KMS-11 (cell line): ENCODE measurements around the gene ZNF385C.
A peak's percentile ranks its signal among the peaks of the same experiment; 100 is the strongest.

Experiments
- H2AFZ ChIP-seq: fragments of 200-600 bp; sonication (generic); 2 replicates; pipeline ENCODE4 v1.6.1; 2016; ENCODE audit warnings: antibody characterized with exemption, mixed run types, low read depth
- H3K27ac ChIP-seq: fragments of 200-600 bp; sonication (generic); 2 replicates; pipeline ENCODE4 v1.6.1; 2016; ENCODE audit warnings: mild to moderate bottlenecking, mixed run types
- H3K27me3 ChIP-seq: fragments of 200-600 bp; sonication (generic); 2 replicates; pipeline ENCODE4 v1.6.1; 2017; ENCODE audit warnings: mild to moderate bottlenecking, low read depth, mixed run types, moderate library complexity; ENCODE audit not compliant: insufficient read depth
- H3K36me3 ChIP-seq: fragments of 200-600 bp; sonication (generic); 2 replicates; pipeline ENCODE4 v1.6.1; 2017; ENCODE audit warnings: mild to moderate bottlenecking, mixed run types; ENCODE audit not compliant: insufficient read depth
- H3K4me1 ChIP-seq: fragments of 200-600 bp; sonication (generic); 2 replicates; pipeline ENCODE4 v1.6.1; 2016; ENCODE audit warnings: mild to moderate bottlenecking, low read depth, mixed run types; ENCODE audit not compliant: poor library complexity, severe bottlenecking
- H3K4me2 ChIP-seq: fragments of 200-600 bp; sonication (generic); 2 replicates; pipeline ENCODE4 v1.7.0; 2016; ENCODE audit warnings: mild to moderate bottlenecking, mixed run types
- H3K4me3 ChIP-seq: fragments of 200-600 bp; sonication (generic); IDR thresholded peaks from 2 replicates; pipeline ENCODE4 v1.6.1; 2017; ENCODE audit warnings: low read depth, low read length, mixed read lengths; ENCODE audit not compliant: insufficient read depth
- H3K79me2 ChIP-seq: fragments of 200-600 bp; sonication (generic); 2 replicates; pipeline ENCODE4 v1.6.1; 2016; ENCODE audit warnings: low read depth, mixed run types; ENCODE audit not compliant: insufficient read depth
- H3K9ac ChIP-seq: fragments of 200-600 bp; sonication (generic); 2 replicates; pipeline ENCODE4 v1.6.1; 2016; ENCODE audit warnings: mild to moderate bottlenecking, mixed run types
- H4K20me1 ChIP-seq: fragments of 200-600 bp; sonication (generic); 2 replicates; pipeline ENCODE4 v1.6.1; 2016; ENCODE audit warnings: mild to moderate bottlenecking, mixed run types; ENCODE audit not compliant: insufficient read depth
- CTCF ChIP-seq: fragments of 200-600 bp; sonication (generic); conservative IDR thresholded peaks from 2 replicates; pipeline ENCODE4 v1.6.1; 2017; ENCODE audit warnings: low read depth, mild to moderate bottlenecking, antibody characterized with exemption, low read length, moderate library complexity, mixed read lengths

Gene ZNF385C

GRCh38 chr17:42131981-42132432, 33.7 kb upstream of the ZNF385C start:
- peaks cover 11% of the 10 kb centered on the region; the same call in 1 of the 2 replicates for H4K20me1 ChIP-seq
- H3K9ac ChIP-seq: no peak overlapping the region; the same call in 1 of the 2 replicates
- H3K79me2 ChIP-seq: peaks cover 45% of the 10 kb centered on the region
- H3K27me3 ChIP-seq: no peaks in the 10 kb centered on the region
- no peak overlapping the region for H2AFZ ChIP-seq
- peak overlapping the region; percentile 54 for H3K27ac ChIP-seq
- no peaks in the 10 kb centered on the region; the same call in 1 of the 2 replicates for H3K36me3 ChIP-seq
- no peak overlapping the region for H3K4me3 ChIP-seq
- H3K4me2 ChIP-seq: peak overlapping the region; percentile 70
- H3K4me1 ChIP-seq: peaks cover 89% of the 10 kb centered on the region
- TF ChIP-seq CTCF: no peak

GRCh38 chr17:42131232-42131631, 33.0 kb upstream of the ZNF385C start:
- no peak overlapping the region; the same call in 1 of the 2 replicates for H3K9ac ChIP-seq
- H4K20me1 ChIP-seq: peaks cover 11% of the 10 kb centered on the region; the same call in 1 of the 2 replicates
- no peaks in the 10 kb centered on the region for H3K27me3 ChIP-seq
- no peak overlapping the region for H3K4me3 ChIP-seq
- no peak for TF ChIP-seq CTCF
- H2AFZ ChIP-seq: no peak overlapping the region
- H3K79me2 ChIP-seq: peaks cover 37% of the 10 kb centered on the region
- peaks cover 82% of the 10 kb centered on the region for H3K4me1 ChIP-seq
- H3K36me3 ChIP-seq: no peaks in the 10 kb centered on the region; the same call in 1 of the 2 replicates
- H3K27ac ChIP-seq: no peak overlapping the region
- H3K4me2 ChIP-seq: peak overlapping the region; percentile 70; the same call in 1 of the 2 replicates

GRCh38 chr17:42130310-42130936, 32.1 kb upstream of the ZNF385C start:
- Histone ChIP-seq H4K20me1 (peaks cover 11% of the 10 kb centered on the region; the same call in 1 of the 2 replicates), H3K27me3 (no peaks in the 10 kb centered on the region), H2AFZ (no peak overlapping the region), H3K4me2 (peak overlapping the region; percentile 59; the same call in 1 of the 2 replicates), H3K27ac (no peak overlapping the region), H3K4me3 (no peak overlapping the region), H3K79me2 (peaks cover 30% of the 10 kb centered on the region), H3K36me3 (no peaks in the 10 kb centered on the region; the same call in 1 of the 2 replicates), H3K4me1 (peaks cover 74% of the 10 kb centered on the region), H3K9ac (no peak overlapping the region)
- TF ChIP-seq CTCF: no peak

GRCh38 chr17:42129109-42129837, 31.0 kb upstream of the ZNF385C start:
- H3K4me3 ChIP-seq: no peak overlapping the region
- H3K9ac ChIP-seq: no peak overlapping the region

More at GRCh38 chr17:42129109-42129837, 31.0 kb upstream of the ZNF385C start:
- H3K4me2 ChIP-seq: peak overlapping the region; percentile 59
- H3K4me1 ChIP-seq: peaks cover 63% of the 10 kb centered on the region
- no peak for TF ChIP-seq CTCF
- peaks cover 18% of the 10 kb centered on the region; the same call in 1 of the 2 replicates for H3K79me2 ChIP-seq
- peaks cover 9% of the 10 kb centered on the region; the same call in 1 of the 2 replicates for H4K20me1 ChIP-seq
- H3K36me3 ChIP-seq: no peaks in the 10 kb centered on the region; the same call in 1 of the 2 replicates
- H3K27me3 ChIP-seq: no peaks in the 10 kb centered on the region
- no peak overlapping the region for H2AFZ ChIP-seq
- peak overlapping the region; percentile 25; the same call in 1 of the 2 replicates for H3K27ac ChIP-seq
